Activated T-cell treated with anti-CD3 and anti-CD28 coated beads, Interleukin-2, amount 50 U/mL, for 48 hours (primary cell): ENCODE results near the gene PLPP3.
A peak's percentile ranks its signal among the peaks of the same experiment; 100 is the strongest.
"Not testable (repeated sequence)": the region's sequence is repeated elsewhere in the genome, so short reads cannot be mapped to it uniquely, and the experiment has no call there.

Source experiments
- DNase-seq, 2 experiments: peaks; one replicate each; pipeline ENCODE4 v3.0.0-alpha.2; 2020

Gene PLPP3

GRCh38 chr1:56578963-56579875 lies at the start of gene PLPP3:
TSS of gene PLPP3 (minus strand) at chr1:56579563. CDS start at chr1:56579016, 547 bp downstream.
- DNase-seq, result peak; percentile 22 to 26

- no peak for DNase-seq
These were observed 48.3 kb upstream of the PLPP3 start for GRCh38 chr1:56627636-56628039.

GRCh38 chr1:56627019-56627635 lies 47.8 kb upstream of the PLPP3 start:
- no peak for DNase-seq

GRCh38 chr1:56626546-56626945 lies 47.2 kb upstream of the PLPP3 start:
- no peak for DNase-seq

GRCh38 chr1:56625819-56626440 lies 46.6 kb upstream of the PLPP3 start:
- no peak for DNase-seq

- DNase-seq, result no peak
These were observed 37.8 kb upstream of the PLPP3 start for GRCh38 chr1:56617141-56617540.

GRCh38 chr1:56610770-56611169 lies 31.4 kb upstream of the PLPP3 start:
- not testable (repeated sequence) for DNase-seq

GRCh38 chr1:56610097-56610496 lies 30.7 kb upstream of the PLPP3 start:
- not testable (repeated sequence) for DNase-seq

GRCh38 chr1:56595397-56596191 lies 16.2 kb upstream of the PLPP3 start:
- DNase-seq, result not testable (repeated sequence)

- no peak for DNase-seq
These were observed 12.5 kb upstream of the PLPP3 start for GRCh38 chr1:56591909-56592308.

GRCh38 chr1:56590520-56591011 lies 11.2 kb upstream of the PLPP3 start:
- DNase-seq, result no peak

- DNase-seq, result no peak
These were observed 10.0 kb upstream of the PLPP3 start for GRCh38 chr1:56589369-56589768.

GRCh38 chr1:56586502-56586901 lies 7.1 kb upstream of the PLPP3 start:
- no peak for DNase-seq

GRCh38 chr1:56585985-56586384 lies 6.6 kb upstream of the PLPP3 start:
- DNase-seq, result no peak

GRCh38 chr1:56584910-56585528 lies 5.7 kb upstream of the PLPP3 start:
- DNase-seq, result no peak

GRCh38 chr1:56583957-56584468 lies 4.7 kb upstream of the PLPP3 start:
- DNase-seq, result no peak

- DNase-seq, result no peak
These were observed 1.4 kb upstream of the PLPP3 start for GRCh38 chr1:56580771-56581170.

- DNase-seq, result peak; percentile 23 to 24
These were observed 1.0 kb downstream of the PLPP3 start for GRCh38 chr1:56578138-56578962.

GRCh38 chr1:56577406-56578137 lies 1.8 kb downstream of the PLPP3 start:
- no peak for DNase-seq

- DNase-seq, result no peak
These were observed 2.4 kb downstream of the PLPP3 start for GRCh38 chr1:56576880-56577405.
